Muscle of arm (tissue), 14 donors: Measurements from ENCODE around the gene L2HGDH. TPM values are rescaled to one million over a fixed set of nuclear protein-coding genes. Genes with fewer than 3 reads are reported as not detected.
"Not testable (repeated sequence)": the region's sequence is repeated elsewhere in the genome, so short reads cannot be mapped to it uniquely, and the experiment has no call there.

Experiments used
- DNase-seq: peaks from one replicate; pipeline ENCODE4 v3.0.0-alpha.2; 2013
- long read RNA-seq, 11 donors: transcript quantifications; one replicate each; lab custom pipeline, GENCODE V29; 2026
- polyA plus RNA-seq, 12 donors: library from polyadenylated mRNA; unstranded; fragments of 120-200 nt; gene quantifications; one replicate each; pipeline ENCODE4 v1.2.1, GENCODE V29; 2013; ENCODE audit not compliant: insufficient read length in 12 of 12

L2HGDH gene
- polyA plus RNA-seq = 1 to 10 TPM in 11 of 12 donors, not detected in 1; 5.4 to 9.0 (median 6.4) TPM
- long read RNA-seq, donor 1, partial matches to known transcripts = 17 of 17 reads
- long read RNA-seq, donor 1, other reads (novel, unspliced or antisense) = 0 of 17 reads
- long read RNA-seq, donor 2, full-length matches to known transcripts = 4 of 4 reads
- long read RNA-seq, donor 2, partial matches to known transcripts = 0 of 4 reads
- long read RNA-seq, donor 2, other reads (novel, unspliced or antisense) = 0 of 4 reads
- long read RNA-seq, donor 3, full-length matches to known transcripts = 1 of 1 reads
- long read RNA-seq, donor 3, partial matches to known transcripts = 0 of 1 reads
- long read RNA-seq, donor 3, other reads (novel, unspliced or antisense) = 0 of 1 reads
- long read RNA-seq, donor 4 = 0 reads
- long read RNA-seq, donor 5, full-length matches to known transcripts = 1 of 1 reads
- long read RNA-seq, donor 5, partial matches to known transcripts = 0 of 1 reads
- long read RNA-seq, donor 5, other reads (novel, unspliced or antisense) = 0 of 1 reads
- long read RNA-seq, donor 6 = 0 reads
- long read RNA-seq, donor 7, full-length matches to known transcripts = 1 of 1 reads
- long read RNA-seq, donor 7, partial matches to known transcripts = 0 of 1 reads
- long read RNA-seq, donor 7, other reads (novel, unspliced or antisense) = 0 of 1 reads
- long read RNA-seq, donor 8, full-length matches to known transcripts = 4 of 4 reads
- long read RNA-seq, donor 8, partial matches to known transcripts = 0 of 4 reads
- long read RNA-seq, donor 8, other reads (novel, unspliced or antisense) = 0 of 4 reads
- long read RNA-seq, donor 9, partial matches to known transcripts = 0 of 1 reads
- long read RNA-seq, donor 9, other reads (novel, unspliced or antisense) = 0 of 1 reads
- long read RNA-seq, donor 10, partial matches to known transcripts = 0 of 1 reads
- long read RNA-seq, donor 10, other reads (novel, unspliced or antisense) = 0 of 1 reads
- long read RNA-seq, donor 11, full-length matches to known transcripts = 1 of 1 reads
- long read RNA-seq, donor 11, partial matches to known transcripts = 0 of 1 reads
- long read RNA-seq, donor 11, other reads (novel, unspliced or antisense) = 0 of 1 reads

GRCh38 chr14:50311972-50312733 lies at the start of gene L2HGDH, which contains the start of gene DMAC2L:
Gene L2HGDH, minus strand, starts transcription at chr14:50312229. Its CDS starts 79 bp downstream, at chr14:50312150.
Gene DMAC2L, plus strand, starts transcription at chr14:50312324. Its CDS starts 9,164 bp downstream, at chr14:50321488.
- peak; percentile 93 for DNase-seq

GRCh38 chr14:50360851-50361250 lies 48.8 kb upstream of the L2HGDH start:
- DNase-seq = no peak

GRCh38 chr14:50360093-50360492 lies 48.1 kb upstream of the L2HGDH start:
- no peak for DNase-seq

GRCh38 chr14:50359631-50360030 lies 47.6 kb upstream of the L2HGDH start:
- DNase-seq = no peak

- DNase-seq = no peak
These were observed 45.8 kb upstream of the L2HGDH start for GRCh38 chr14:50357753-50358395.

GRCh38 chr14:50357124-50357523 lies 45.1 kb upstream of the L2HGDH start:
- no peak for DNase-seq

- DNase-seq = not testable (repeated sequence)
These were observed 44.3 kb upstream of the L2HGDH start for GRCh38 chr14:50356283-50356682.

GRCh38 chr14:50355692-50356091 lies 43.7 kb upstream of the L2HGDH start:
- DNase-seq = no peak

- DNase-seq = no peak
These were observed 42.5 kb upstream of the L2HGDH start for GRCh38 chr14:50354527-50354926.

- no peak for DNase-seq
These were observed 41.1 kb upstream of the L2HGDH start for GRCh38 chr14:50353126-50353525.

GRCh38 chr14:50352584-50352983 lies 40.6 kb upstream of the L2HGDH start:
- DNase-seq = no peak

- no peak for DNase-seq
These were observed 38.9 kb upstream of the L2HGDH start for GRCh38 chr14:50350975-50351374.

- DNase-seq = no peak
These were observed 36.9 kb upstream of the L2HGDH start for GRCh38 chr14:50348933-50349332.

- DNase-seq = no peak
These were observed 35.5 kb upstream of the L2HGDH start for GRCh38 chr14:50347521-50347920.

- DNase-seq = no peak
These were observed 33.9 kb upstream of the L2HGDH start for GRCh38 chr14:50345846-50346422.

GRCh38 chr14:50344876-50345563 lies 33.0 kb upstream of the L2HGDH start:
- no peak for DNase-seq

GRCh38 chr14:50344116-50344775 lies 32.2 kb upstream of the L2HGDH start:
- no peak for DNase-seq

GRCh38 chr14:50343434-50343833 lies 31.4 kb upstream of the L2HGDH start:
- DNase-seq = no peak
